ENCODE measurements around the gene IL17F. TPM values are rescaled to one million over a fixed set of nuclear protein-coding genes. Genes with fewer than 3 reads are reported as not detected.

The IL17F gene
- total RNA-seq, 1 experiment from 2014 or later: not detected

- Histone ChIP-seq H3K36me3 (ENCODE audit: low read depth, low read length) (peaks cover 27% of the 10 kb centered on the region), H3K4me2 (ENCODE audit: low read length) (peak overlapping the region; percentile 92), H3K9me3 (ENCODE audit: low read length) (no peaks in the 10 kb centered on the region), H3K9me2 (replicated peaks; ENCODE audit: low read length) (no peaks in the 10 kb centered on the region), H3K27ac (ENCODE audit: low read length) (0 out of 2 replicates have a peak overlapping the region, but pooled peaks have one; percentile 4), H3F3A (ENCODE audit: low read length, unreplicated experiment) (no peaks in the 10 kb centered on the region), H4K20me1 (ENCODE audit: low read length) (peaks cover 16% of the 10 kb centered on the region; the same call in 1 of the 2 replicates), H2AFZ (ENCODE audit: low read length) (peak overlapping the region; percentile 89), H3K27me3 (ENCODE audit: low read length) (no peaks in the 10 kb centered on the region), H3K4me3 (ENCODE audit: low read length) (peak overlapping the region; percentile 93), H3K79me2 (ENCODE audit: low read length) (peaks cover 41% of the 10 kb centered on the region), H3K9ac (ENCODE audit: low read length) (peak overlapping the region; percentile 63), H3K4me1 (ENCODE audit: insufficient read depth, low read length) (peaks cover 22% of the 10 kb centered on the region)
- ATAC-seq (peak; percentile 5; the same call in 1 of the 2 replicates), DNase-seq (peak; percentile 23)
- CTCF ChIA-PET: interaction anchor here (0.6 to 2.2 kb wide), 8 partner anchors 7 to 298 kb away, joined by 3 to 17 read pairs (median 6); no protein-coding TSS in a partner anchor
- POLR2A ChIA-PET (ENCODE audit: unreplicated experiment): interaction anchor here (0.6 to 0.7 kb wide), 3 partner anchors 70 to 134 kb away, joined by 3 to 8 read pairs (median 7); no protein-coding TSS in a partner anchor
- intact Hi-C loops (cut with micrococcal nuclease): loop anchor here (1.0 to 2.0 kb wide), 3 partner anchors 67 to 377 kb away; no protein-coding TSS in a partner anchor
- TF ChIP-seq EZH2phosphoT487 (IDR thresholded peaks at IDR 0.05; ENCODE audit: borderline replicate concordance, low read length): no peak
- peak; percentile 52 for TF ChIP-seq CTCF (conservative IDR thresholded peaks at IDR 0.05; ENCODE audit: low read depth, low read length)
- no peak for TF ChIP-seq EZH2 (IDR thresholded peaks at IDR 0.05; ENCODE audit: low read length, unreplicated experiment)
- no TSS peak for BruUV-seq (replicated peaks)
Observed at GRCh38 chr6:52285177-52286068, 41.1 kb upstream of the IL17F start.

- peaks cover 22% of the 10 kb centered on the region for H3K4me1 ChIP-seq (ENCODE audit: insufficient read depth, low read length)
- peak; percentile 99 for DNase-seq
- H3K27me3 ChIP-seq (ENCODE audit: low read length): no peaks in the 10 kb centered on the region
- H3K79me2 ChIP-seq (ENCODE audit: low read length): peaks cover 49% of the 10 kb centered on the region
- peak within 1 kb of the TSS; percentile 98 for H3K9ac ChIP-seq (ENCODE audit: low read length)
- H3K4me2 ChIP-seq (ENCODE audit: low read length): peak within 1 kb of the TSS; percentile 92
- ChIA-PET POLR2A (ENCODE audit: unreplicated experiment) (interaction anchor here (0.5 to 0.6 kb wide), 3 partner anchors 62 to 135 kb away, joined by 3 to 8 read pairs (median 3); no protein-coding TSS in a partner anchor), CTCF (interaction anchor here (0.5 to 2.2 kb wide), 5 partner anchors 8 to 123 kb away, joined by 3 to 17 read pairs (median 7); no protein-coding TSS in a partner anchor)
- H3K4me3 ChIP-seq (ENCODE audit: low read length): peak within 1 kb of the TSS; percentile 93
- H3K9me2 ChIP-seq (replicated peaks; ENCODE audit: low read length): no peaks in the 10 kb centered on the region
- no peak for TF ChIP-seq CTCF (conservative IDR thresholded peaks at IDR 0.05; ENCODE audit: low read depth, low read length)
- TF ChIP-seq EZH2 (IDR thresholded peaks at IDR 0.05; ENCODE audit: low read length, unreplicated experiment): no peak
- no peak for TF ChIP-seq EZH2phosphoT487 (IDR thresholded peaks at IDR 0.05; ENCODE audit: borderline replicate concordance, low read length)
- peaks cover 23% of the 10 kb centered on the region; the same call in 1 of the 2 replicates for H4K20me1 ChIP-seq (ENCODE audit: low read length)
- peak within 1 kb of the TSS; percentile 89 for H2AFZ ChIP-seq (ENCODE audit: low read length)
- intact Hi-C loops (cut with micrococcal nuclease): loop anchor here (1.0 to 2.0 kb wide), 4 partner anchors 12 to 378 kb away; no protein-coding TSS in a partner anchor
- H3K27ac ChIP-seq (ENCODE audit: low read length): peak within 1 kb of the TSS; percentile 62
- H3K36me3 ChIP-seq (ENCODE audit: low read depth, low read length): peaks cover 35% of the 10 kb centered on the region
- peak; percentile 98 for ATAC-seq
- H3K9me3 ChIP-seq (ENCODE audit: low read length): no peaks in the 10 kb centered on the region
- no TSS peak for BruUV-seq (replicated peaks)
- no peaks in the 10 kb centered on the region for H3F3A ChIP-seq (ENCODE audit: low read length, unreplicated experiment)
Observed at GRCh38 chr6:52284460-52285176, 40.3 kb upstream of the IL17F start, which contains the start of gene MCM3. MCM3 (minus strand) TSS chr6:52284742; CDS start chr6:52284674, 68 bp downstream.
